CD4-positive, alpha-beta T cell treated with Interleukin-4 for 1 hour (primary cell): ENCODE results near the gene SOX5.
"Not testable (repeated sequence)": the region's sequence is repeated elsewhere in the genome, so short reads cannot be mapped to it uniquely, and the experiment has no call there.

Experiments used
- DNase-seq, 2 donors: peaks; one replicate each; pipeline ENCODE4 v3.0.0-alpha.2; 2020 to 2022

The SOX5 gene

DNA sequence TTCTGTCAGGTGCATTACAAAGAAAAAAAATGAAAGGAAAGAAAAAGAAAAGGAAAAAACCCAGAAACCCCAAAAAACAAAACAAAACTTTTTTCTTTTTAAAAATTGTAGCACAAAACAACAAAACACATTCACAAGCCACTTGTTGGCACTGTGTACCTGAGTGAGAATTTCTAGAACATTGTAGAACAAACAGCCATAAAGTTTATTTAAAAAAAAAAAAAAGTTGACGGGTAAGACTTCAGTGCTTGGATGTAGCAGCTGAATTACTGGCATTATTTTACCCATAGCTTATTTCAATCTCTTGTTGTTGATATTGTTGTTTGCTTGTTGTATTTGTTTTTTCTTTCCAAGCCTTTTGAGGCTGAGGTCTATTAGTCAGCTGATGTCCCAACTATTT is 415.8 kb downstream of the SOX5 start:
- no peak for DNase-seq

DNA sequence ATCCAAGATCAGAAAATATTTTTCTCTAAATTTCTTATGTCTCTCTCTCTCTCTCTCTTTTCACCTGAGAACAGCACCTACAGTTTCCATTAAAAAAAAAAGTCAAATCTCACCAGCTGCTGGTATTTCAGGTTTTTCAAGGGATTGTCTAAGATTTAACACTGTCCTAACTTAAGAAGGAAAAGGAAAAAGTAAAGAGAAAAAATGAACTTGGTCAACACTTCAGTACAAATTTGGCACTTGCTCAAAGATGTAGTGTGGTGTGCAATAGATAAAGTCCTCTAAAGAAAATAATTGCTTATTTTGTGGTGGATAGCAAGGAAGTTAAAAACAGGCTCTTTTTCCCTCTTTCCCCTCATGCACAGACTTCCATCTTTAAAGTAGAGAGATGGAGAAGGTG is 416.2 kb downstream of the SOX5 start:
- DNase-seq = no peak

DNA sequence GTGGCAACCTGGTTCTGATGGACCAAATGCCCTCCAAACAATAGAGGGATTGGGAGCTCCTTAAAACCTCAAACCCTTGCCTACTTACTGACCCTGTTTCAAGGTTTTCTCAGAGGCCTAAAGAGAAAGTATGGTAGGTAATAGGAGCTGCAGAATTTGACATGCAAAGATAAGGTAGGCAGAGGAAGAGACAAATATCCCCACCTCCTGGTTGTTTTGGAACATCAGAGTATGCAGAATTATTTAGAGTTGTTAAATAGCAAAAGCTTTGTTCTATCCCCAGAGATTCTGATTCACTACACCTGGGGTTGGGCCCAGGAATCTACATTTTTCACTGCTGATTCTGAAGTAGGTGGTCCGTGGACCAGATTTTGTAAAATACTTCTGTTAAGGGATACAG is 421.2 kb downstream of the SOX5 start:
- DNase-seq = no peak

DNA sequence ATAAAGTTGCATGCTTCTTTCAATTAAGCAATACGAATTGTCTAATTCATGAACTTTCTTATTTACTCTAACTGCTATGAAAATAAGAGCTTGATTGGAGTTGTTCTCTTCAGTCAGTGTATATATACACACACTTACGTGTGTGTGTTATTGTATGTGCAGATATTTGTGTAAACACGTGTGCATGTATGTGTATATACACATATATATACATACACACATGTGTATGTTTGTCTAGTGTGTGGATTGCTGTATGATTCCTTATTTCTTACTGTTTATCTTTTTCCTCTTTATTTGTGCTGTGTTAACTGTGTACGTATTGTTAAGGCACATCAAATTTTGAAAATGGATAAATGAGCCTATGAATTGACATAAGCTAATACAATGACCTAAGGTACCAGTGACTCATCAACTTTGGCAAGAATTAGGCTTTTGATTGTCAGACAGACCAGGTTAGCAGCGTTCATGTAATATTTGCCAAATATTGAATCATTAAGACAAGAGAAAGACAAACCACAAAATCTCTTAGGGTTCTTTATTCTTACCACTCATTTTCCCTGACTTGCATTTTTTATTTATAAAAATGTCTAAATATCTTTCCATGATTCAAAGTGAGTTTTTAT is 423.9 kb downstream of the SOX5 start:
- DNase-seq = no peak

DNA sequence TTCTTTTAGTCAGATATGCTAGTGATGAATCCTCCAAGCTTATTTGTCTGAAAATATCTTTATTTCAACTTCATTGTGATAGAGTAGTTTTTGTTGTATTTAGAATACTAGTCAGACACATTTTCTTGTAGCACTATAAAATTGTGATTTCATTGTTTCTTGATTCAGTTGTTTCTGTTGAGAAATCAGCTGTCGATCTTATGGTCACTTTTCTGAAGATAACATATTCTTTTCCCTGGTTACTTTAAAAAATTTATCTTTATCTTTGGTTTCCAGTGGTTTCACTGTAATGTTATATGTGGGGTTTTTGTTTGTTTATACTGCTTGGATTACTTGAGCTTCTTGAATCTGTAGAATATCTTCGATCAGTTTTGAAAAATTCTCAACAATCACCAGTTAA is 426.1 kb downstream of the SOX5 start:
- no peak for DNase-seq

DNA sequence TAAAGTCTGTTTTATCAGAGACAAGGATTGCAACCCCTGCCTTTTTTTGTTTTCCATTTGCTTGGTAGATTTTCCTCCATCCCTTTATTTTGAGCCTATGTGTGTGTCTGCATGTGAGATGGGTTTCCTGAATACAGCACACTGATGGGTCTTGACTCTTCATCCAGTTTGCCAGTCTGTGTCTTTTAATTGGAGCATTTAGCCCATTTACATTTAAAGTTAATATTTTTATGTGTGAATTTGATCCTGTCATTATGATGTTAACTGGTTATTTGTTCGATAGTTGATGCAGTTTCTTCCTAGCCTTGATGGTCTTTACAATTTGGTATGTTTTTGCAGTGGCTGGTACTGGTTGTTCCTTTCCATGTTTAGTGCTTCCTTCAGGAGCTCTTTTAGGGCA is 430.0 kb downstream of the SOX5 start:
- DNase-seq = not testable (repeated sequence)

GRCh38 chr12:23515785-23516184 is 433.7 kb downstream of the SOX5 start:
- DNase-seq = not testable (repeated sequence)

DNA sequence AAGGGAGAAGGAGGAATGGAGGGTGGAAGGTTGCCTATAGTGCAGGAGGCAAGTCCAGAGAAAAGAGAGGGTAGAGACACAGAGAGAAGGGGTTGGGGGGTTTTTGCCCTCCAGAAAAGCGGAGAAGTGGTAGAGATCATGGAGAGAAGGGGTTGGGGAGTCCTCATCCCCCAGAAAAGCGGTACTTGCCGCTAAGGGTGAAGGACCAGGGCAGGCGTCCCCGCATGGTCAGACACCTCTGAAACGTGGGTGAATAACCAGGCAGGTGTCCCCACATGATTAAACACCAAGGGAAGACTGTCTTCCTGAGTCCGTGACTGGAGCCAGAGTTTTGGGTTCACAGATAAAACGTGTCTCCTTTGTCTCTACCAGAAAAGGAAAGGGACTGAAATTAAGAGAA is 439.0 kb downstream of the SOX5 start:
- no peak for DNase-seq

DNA sequence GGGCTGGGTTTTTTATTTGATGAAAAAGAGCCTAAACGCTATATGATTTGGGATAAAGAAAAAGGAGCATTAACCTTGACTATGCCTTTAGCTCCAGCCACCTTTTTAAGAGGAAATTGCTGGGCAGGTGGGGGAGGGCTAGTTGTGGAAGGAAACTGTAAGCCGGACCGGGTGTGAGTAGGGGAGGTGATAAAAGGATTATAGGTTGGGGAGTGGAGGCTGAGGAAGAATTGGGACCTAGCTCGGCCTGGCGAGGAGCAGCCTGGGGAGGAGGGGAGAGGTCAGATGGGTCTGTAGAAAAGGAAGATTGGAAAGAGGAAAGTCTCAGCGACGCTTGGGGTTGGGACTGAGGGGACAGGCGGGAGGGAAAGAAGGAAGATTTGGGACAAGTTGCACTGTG is 439.6 kb downstream of the SOX5 start:
- not testable (repeated sequence) for DNase-seq

GRCh38 chr12:23507785-23508184 is 441.7 kb downstream of the SOX5 start:
- DNase-seq = not testable (repeated sequence)

DNA sequence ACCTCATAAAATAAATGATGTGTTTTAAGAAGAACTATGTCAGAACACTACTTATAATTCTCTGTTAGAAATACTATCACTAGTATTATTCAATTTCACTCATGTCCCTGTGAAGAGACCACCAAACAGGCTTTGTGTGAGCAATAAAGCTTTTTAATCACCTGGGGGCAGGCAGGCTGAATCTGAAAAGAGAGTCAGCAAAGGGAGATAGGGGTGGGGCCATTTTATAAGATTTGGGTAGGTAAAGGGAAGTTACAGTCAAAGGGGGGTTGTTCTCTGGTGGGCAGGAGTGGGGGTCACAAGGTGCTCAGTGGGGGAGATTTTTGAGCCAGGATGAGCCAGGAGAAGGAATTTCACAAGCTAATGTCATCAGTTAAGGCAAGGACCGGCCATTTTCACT is 443.7 kb downstream of the SOX5 start:
- DNase-seq = not testable (repeated sequence)

DNA sequence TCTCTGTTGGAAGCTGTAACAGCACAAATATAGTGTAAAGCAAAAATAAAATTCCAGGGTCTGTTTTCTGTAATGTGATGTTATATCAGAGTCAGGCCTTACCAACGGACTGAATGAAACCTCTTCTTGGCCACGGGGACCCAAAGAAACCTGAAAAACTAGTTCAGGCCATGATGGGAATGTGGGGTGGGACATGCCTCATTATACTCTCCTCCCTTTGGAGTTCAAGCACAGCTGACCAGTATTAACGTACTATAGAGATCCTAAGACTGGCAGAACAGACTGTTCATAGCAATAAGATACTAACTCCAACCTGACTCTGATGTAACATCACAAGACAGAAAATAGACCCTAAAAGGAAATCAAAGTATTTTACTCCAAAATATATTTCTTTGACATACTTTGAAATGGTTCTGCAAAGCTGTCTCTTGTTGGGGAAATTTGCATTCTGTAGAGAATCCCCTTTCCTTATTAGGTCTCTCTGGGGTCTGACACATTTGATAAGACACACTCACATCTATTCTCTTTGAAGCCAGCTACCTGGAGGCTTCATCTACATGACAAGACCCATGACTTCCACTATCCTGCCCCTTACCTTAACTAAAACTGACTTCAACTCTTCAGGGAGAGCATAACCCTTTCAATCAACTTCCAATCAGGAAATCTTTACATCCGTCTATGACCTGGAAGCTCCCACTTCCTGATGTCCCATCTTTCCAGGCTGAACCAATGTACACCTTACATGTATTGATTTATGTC is 444.6 kb downstream of the SOX5 start:
- no peak for DNase-seq

GRCh38 chr12:23504043-23504442 is 445.4 kb downstream of the SOX5 start:
- no peak for DNase-seq

GRCh38 chr12:23503544-23503943 is 445.9 kb downstream of the SOX5 start:
- no peak for DNase-seq

GRCh38 chr12:23502259-23502658 is 447.2 kb downstream of the SOX5 start:
- no peak for DNase-seq

GRCh38 chr12:23495472-23495871 is 454.0 kb downstream of the SOX5 start:
- DNase-seq = no peak

DNA sequence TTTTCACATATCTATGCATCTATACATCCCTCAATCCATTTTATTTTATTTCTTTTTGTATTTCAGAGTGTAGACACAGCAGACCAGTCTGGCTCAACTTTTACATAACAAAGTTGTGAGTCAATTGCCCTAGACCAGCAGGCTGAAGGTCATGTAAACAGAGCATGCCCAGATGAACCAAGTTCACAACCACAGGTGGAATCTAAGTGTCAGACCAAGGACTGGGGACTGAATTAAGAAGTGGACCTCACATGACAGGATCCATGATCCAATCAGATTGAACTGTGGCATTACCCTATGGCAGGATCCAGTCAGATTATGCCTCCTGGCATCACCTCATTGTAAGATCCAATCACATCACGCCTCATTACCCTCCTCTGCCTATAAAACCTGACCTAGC is 455.8 kb downstream of the SOX5 start:
- no peak for DNase-seq

GRCh38 chr12:23491029-23491428 is 458.4 kb downstream of the SOX5 start:
- DNase-seq = not testable (repeated sequence)

- DNase-seq = no peak
These were observed 461.3 kb downstream of the SOX5 start for GRCh38 chr12:23488130-23488529.

DNA sequence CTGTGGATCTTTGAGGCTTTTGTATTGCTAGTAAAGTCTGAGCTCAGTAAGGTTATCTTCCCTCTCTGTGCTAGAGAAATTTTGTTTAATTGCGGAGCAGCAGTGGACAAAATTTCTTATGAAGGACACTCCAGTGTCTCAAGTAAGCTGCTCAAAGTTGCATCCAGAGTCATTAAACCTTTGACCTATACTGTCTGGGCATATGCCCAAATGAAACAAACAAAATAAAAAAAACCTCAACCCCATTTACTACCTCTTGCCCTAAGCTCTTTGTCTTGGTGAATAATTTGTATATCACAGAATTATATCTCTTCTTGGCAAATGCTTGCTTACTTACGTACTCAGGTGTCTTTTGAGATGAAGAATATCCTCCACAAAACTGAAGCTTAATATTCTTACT is 465.2 kb downstream of the SOX5 start:
- no peak for DNase-seq

DNA sequence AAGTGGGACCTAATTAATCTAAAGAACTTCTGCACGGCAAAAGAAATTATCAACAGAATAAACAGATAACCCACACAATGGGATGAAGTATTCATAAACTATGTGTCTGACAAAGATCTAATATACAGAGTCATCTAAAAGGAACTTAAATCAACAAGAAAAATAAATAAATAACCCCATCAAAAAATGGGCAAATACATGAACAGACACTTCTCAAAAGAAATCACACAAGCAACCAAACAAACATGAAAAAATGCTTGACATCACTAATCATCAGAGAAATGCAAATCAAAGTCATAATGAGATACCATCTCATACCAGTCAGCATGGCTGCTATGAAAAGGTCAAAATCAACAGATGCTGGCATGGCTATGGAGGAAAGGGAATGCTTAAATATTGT is 466.9 kb downstream of the SOX5 start:
- no peak for DNase-seq
